HL-60 (cell line): Measurements from ENCODE around the gene SIX2.

Source experiments
- DNase-seq, 2 experiments: peaks; one replicate each; pipeline ENCODE4 v3.0.0-alpha.2; 2010 to 2020; ENCODE audit warnings: low read depth in 1 of 2, low spot score in 1 of 2
- H3K27ac ChIP-seq: fragments of 250-450 bp; sonication (Bioruptor Pico); replicated peaks from 2 replicates; pipeline ENCODE4 v1.5.1; 2020; ENCODE audit warnings: mild to moderate bottlenecking, moderate library complexity
- H3K27me3 ChIP-seq: fragments of 250-450 bp; sonication (Bioruptor Pico); 2 replicates; pipeline ENCODE4 v1.5.1; 2021; ENCODE audit warnings: mild to moderate bottlenecking, moderate library complexity; ENCODE audit not compliant: insufficient read depth, poor library complexity, severe bottlenecking
- H3K4me3 ChIP-seq: replicated peaks from 2 replicates; pipeline ENCODE4 v1.5.1; 2011; ENCODE audit warnings: mild to moderate bottlenecking, control low read depth, low read length; ENCODE audit not compliant: insufficient read depth
- GABPA ChIP-seq: IDR thresholded peaks from 2 replicates; pipeline ENCODE4 v1.6.1; 2012; ENCODE audit warnings: low read depth
- POLR2AphosphoS5 ChIP-seq: IDR thresholded peaks from 2 replicates; pipeline ENCODE4 v1.6.1; 2012; ENCODE audit warnings: low read depth
- SPI1 ChIP-seq: IDR thresholded peaks from 2 replicates; pipeline ENCODE4 v1.6.1; 2012; ENCODE audit warnings: low read depth, mild to moderate bottlenecking, borderline replicate concordance
- TF ChIP-seq, protein P1 (sequence below): IDR thresholded peaks from 2 replicates; pipeline ENCODE4 v1.6.1; 2012; ENCODE audit warnings: low read depth; ENCODE audit not compliant: insufficient replicate concordance
- TF ChIP-seq, protein P2 (sequence below): IDR thresholded peaks from one replicate; pipeline ENCODE4 v1.5.1; 2011; ENCODE audit warnings: low read length, control low read depth, inconsistent platforms; ENCODE audit not compliant: insufficient read depth

SIX2 gene

DNA sequence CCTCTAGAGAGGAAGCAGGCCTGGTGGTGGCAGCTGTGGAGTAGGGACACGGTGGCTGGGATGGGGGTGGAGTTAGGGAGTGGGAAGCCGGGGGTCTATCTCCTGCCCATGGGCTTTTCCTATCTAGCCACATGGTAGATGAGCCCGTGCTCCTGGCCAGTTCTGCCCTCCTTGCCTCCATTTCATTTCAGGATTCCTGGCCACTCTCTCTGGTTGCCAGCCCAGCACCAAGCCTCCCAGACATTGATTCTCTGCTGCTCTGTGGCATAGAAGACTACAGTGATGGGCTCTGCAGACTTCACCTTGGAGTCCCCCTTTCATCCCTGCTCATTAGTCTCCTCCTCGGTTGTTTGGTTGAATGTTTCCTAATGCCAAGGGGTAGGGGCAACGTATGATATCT is 48.4 kb downstream of the SIX2 start:
- Histone ChIP-seq H3K27me3 (peaks cover 19% of the 10 kb centered on the region), H3K27ac (no peak overlapping the region), H3K4me3 (no peak overlapping the region)
- TF ChIP-seq POLR2AphosphoS5 (no peak), GABPA (no peak), SPI1 (no peak)
- TF ChIP-seq, protein P1, sequence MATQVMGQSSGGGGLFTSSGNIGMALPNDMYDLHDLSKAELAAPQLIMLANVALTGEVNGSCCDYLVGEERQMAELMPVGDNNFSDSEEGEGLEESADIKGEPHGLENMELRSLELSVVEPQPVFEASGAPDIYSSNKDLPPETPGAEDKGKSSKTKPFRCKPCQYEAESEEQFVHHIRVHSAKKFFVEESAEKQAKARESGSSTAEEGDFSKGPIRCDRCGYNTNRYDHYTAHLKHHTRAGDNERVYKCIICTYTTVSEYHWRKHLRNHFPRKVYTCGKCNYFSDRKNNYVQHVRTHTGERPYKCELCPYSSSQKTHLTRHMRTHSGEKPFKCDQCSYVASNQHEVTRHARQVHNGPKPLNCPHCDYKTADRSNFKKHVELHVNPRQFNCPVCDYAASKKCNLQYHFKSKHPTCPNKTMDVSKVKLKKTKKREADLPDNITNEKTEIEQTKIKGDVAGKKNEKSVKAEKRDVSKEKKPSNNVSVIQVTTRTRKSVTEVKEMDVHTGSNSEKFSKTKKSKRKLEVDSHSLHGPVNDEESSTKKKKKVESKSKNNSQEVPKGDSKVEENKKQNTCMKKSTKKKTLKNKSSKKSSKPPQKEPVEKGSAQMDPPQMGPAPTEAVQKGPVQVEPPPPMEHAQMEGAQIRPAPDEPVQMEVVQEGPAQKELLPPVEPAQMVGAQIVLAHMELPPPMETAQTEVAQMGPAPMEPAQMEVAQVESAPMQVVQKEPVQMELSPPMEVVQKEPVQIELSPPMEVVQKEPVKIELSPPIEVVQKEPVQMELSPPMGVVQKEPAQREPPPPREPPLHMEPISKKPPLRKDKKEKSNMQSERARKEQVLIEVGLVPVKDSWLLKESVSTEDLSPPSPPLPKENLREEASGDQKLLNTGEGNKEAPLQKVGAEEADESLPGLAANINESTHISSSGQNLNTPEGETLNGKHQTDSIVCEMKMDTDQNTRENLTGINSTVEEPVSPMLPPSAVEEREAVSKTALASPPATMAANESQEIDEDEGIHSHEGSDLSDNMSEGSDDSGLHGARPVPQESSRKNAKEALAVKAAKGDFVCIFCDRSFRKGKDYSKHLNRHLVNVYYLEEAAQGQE = no peak
- TF ChIP-seq, protein P2, sequence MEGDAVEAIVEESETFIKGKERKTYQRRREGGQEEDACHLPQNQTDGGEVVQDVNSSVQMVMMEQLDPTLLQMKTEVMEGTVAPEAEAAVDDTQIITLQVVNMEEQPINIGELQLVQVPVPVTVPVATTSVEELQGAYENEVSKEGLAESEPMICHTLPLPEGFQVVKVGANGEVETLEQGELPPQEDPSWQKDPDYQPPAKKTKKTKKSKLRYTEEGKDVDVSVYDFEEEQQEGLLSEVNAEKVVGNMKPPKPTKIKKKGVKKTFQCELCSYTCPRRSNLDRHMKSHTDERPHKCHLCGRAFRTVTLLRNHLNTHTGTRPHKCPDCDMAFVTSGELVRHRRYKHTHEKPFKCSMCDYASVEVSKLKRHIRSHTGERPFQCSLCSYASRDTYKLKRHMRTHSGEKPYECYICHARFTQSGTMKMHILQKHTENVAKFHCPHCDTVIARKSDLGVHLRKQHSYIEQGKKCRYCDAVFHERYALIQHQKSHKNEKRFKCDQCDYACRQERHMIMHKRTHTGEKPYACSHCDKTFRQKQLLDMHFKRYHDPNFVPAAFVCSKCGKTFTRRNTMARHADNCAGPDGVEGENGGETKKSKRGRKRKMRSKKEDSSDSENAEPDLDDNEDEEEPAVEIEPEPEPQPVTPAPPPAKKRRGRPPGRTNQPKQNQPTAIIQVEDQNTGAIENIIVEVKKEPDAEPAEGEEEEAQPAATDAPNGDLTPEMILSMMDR = no peak
- DNase-seq = no peak

GRCh38 chr2:44959855-44960254 is 49.4 kb downstream of the SIX2 start:
- no peak for TF ChIP-seq GABPA
- TF ChIP-seq, protein P2 = no peak
- no peak for DNase-seq
- no peak overlapping the region for H3K27ac ChIP-seq
- peaks cover 25% of the 10 kb centered on the region for H3K27me3 ChIP-seq
- no peak overlapping the region for H3K4me3 ChIP-seq

- no peak for DNase-seq
- peaks cover 43% of the 10 kb centered on the region for H3K27me3 ChIP-seq
- no peak overlapping the region for H3K27ac ChIP-seq
- H3K4me3 ChIP-seq = no peak overlapping the region
- TF ChIP-seq GABPA (no peak), SPI1 (no peak), POLR2AphosphoS5 (no peak)
- TF ChIP-seq, protein P2 = no peak
- TF ChIP-seq, protein P1 = no peak
Observed at GRCh38 chr2:44957656-44958327, 51.5 kb downstream of the SIX2 start.

GRCh38 chr2:44956843-44957242 is 52.4 kb downstream of the SIX2 start:
- H3K27ac ChIP-seq = no peak overlapping the region
- DNase-seq = no peak
- no peak for TF ChIP-seq GABPA
- TF ChIP-seq, protein P1 = no peak
- TF ChIP-seq, protein P2 = no peak
- TF ChIP-seq SPI1 = no peak
- TF ChIP-seq POLR2AphosphoS5 = no peak
- H3K27me3 ChIP-seq = peaks cover 51% of the 10 kb centered on the region
- no peak overlapping the region for H3K4me3 ChIP-seq
